ENCODE data around the gene USB1.

GRCh38 chr16:58051821-58052603, 50.8 kb downstream of the USB1 start:
- TF ChIP-seq EZH2 (IDR thresholded peaks at IDR 0.05; ENCODE audit: insufficient read depth, low read length): no peak
- TF ChIP-seq, protein P1, sequence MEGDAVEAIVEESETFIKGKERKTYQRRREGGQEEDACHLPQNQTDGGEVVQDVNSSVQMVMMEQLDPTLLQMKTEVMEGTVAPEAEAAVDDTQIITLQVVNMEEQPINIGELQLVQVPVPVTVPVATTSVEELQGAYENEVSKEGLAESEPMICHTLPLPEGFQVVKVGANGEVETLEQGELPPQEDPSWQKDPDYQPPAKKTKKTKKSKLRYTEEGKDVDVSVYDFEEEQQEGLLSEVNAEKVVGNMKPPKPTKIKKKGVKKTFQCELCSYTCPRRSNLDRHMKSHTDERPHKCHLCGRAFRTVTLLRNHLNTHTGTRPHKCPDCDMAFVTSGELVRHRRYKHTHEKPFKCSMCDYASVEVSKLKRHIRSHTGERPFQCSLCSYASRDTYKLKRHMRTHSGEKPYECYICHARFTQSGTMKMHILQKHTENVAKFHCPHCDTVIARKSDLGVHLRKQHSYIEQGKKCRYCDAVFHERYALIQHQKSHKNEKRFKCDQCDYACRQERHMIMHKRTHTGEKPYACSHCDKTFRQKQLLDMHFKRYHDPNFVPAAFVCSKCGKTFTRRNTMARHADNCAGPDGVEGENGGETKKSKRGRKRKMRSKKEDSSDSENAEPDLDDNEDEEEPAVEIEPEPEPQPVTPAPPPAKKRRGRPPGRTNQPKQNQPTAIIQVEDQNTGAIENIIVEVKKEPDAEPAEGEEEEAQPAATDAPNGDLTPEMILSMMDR (IDR thresholded peaks at IDR 0.05; ENCODE audit: insufficient read depth, low read depth, low read length): no peak

Data from astrocyte (in vitro differentiated cells and primary cell).